GF-D8 (cell line): Measurements from ENCODE around the gene HABP2.

Experiments
- DNase-seq: peaks from one replicate; lab custom pipeline; 2025; lab: John Stamatoyannopoulos, UW

Gene HABP2

DNA sequence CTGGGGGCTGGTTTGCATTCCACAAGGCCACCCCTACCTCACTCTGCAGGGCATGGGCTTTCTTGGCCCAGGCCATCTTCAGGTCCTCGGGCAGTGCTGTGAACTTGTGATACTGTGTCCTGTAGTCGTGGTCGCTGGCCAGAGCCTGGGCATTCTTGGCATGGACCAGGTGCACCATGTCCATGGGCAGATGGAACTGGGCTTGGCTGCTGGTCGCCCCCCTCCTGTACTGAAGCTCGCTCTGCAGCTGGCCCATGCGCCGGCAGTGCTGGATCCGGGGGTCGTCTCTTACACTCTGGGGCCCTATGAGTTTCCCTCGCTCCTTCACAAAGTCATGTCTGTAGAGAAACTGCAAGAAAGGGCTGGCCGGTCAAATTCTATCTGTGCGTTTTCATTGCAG is 51.7 kb downstream of the HABP2 start:
- DNase-seq, result no peak

DNA sequence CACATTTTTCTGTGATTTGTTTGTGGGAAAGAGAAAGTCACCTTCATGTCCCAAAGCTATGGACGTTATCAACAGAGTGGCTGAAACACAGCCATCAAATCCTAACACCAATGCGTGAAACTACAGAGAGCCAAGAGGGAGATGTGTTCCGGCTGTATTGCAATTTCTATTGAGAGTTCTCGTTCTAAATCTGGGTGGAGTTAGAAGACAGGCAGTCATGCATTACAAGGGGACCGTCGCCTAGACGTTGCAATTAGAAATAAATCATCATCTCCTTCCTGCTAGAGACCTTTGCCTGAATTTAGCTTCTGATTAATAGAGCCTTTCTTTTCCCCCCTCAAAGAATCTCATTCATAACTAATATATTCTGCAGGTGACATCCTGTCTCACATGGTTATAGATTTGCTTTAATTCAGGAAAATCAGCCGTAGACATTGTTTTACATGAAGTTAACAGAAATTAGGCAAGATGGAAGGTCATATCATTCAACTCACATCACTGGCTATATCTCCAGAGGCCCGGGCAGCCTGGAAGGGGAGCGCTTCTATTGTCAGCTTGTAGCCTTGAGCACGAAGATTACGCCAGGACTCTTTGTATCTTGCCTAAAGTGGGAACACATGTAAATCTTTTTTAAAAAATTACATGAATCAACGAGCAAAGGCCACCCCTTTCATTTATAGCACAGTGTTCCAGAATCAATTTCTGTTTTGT is 52.6 kb downstream of the HABP2 start:
- no peak for DNase-seq

DNA sequence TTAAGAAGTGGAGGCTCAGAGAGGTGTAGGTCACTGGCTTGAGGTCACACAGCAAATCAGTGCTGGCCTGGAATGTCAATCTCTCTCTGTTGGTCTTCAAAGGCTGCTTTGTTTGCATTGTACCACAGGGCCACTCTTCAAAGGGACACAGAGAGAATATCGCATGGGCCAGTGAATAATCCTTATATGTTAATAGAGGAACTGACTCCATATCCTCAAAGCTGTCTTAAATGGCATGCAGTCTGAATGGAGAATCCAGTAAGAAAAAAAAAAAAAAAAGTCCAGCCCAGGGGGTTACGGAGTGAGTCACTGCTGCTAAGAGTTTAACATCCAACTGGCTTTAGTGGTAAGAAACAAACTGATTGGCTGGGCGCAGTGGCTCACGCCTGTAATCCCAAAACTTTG is 56.9 kb downstream of the HABP2 start:
- no peak for DNase-seq

DNA sequence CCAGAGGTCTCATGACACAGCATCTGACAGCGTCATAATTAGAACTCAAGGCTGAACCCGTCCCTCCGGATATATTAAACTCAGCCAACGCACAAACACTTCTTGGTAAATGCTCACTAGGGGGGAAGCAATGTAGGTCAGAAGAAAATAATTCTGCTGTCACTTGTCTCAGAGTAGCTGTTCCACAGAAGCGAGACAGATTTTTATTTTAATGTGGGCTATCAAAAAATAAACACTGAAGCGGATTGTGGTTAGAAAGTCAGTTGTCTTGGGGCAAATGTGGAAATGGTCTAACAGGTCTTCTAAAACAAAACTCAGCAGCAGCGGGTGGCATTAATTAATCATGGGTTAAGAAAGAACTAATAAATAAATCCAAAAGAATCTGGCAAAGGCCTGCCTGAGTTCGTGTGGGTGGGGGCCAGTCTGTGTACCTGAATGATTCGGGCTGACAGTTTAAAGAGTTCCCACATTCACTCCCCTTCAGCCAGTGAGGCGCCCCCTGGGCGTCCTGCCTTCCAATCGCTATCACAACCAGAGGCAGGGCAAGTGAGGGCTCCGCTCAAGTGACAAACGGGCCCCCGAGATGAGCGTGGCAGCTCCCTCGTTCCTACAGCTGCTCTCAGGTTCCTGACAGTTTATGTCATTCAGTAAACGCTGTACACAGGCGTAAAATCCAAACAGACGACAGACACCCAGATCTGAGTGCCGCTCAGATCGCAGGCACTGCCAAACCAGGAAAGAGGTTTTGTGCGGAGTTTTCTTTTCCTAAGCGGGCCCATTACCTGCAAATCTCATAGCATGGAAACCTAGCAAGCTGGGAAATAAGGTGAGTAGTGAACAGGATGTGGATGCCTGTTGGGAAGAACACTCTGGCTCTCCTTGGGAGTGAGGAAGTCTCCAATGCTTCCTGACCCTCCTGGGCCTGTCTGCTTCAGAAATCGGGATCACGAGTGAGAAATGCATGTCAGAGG is 58.1 kb downstream of the HABP2 start:
- no peak for DNase-seq

- DNase-seq, result no peak
These were observed 59.3 kb downstream of the HABP2 start for GRCh38 chr10:113612154-113612553.

DNA sequence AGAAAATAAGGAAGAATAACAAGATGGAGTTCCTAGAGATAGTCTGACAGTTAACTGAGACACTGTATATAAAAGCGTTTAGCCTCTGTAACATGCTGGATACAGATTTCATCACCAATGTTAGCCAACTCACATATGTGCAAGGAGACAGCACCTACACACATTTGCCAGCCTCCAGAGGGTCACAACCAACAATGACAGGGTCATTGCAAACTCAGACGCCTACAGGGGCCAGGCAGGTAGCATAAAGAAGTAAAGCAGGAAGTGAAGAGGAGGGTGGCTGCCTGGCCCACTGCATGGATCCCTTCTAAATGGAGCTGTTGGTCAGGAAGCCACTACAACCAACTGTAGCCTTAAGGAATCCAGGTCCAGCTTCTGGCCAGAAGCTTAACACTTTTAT is 60.6 kb downstream of the HABP2 start:
- DNase-seq, result no peak

- no peak for DNase-seq
These were observed 61.3 kb downstream of the HABP2 start for GRCh38 chr10:113613977-113614690.

- no peak for DNase-seq
These were observed 63.6 kb downstream of the HABP2 start for GRCh38 chr10:113616244-113617074.

DNA sequence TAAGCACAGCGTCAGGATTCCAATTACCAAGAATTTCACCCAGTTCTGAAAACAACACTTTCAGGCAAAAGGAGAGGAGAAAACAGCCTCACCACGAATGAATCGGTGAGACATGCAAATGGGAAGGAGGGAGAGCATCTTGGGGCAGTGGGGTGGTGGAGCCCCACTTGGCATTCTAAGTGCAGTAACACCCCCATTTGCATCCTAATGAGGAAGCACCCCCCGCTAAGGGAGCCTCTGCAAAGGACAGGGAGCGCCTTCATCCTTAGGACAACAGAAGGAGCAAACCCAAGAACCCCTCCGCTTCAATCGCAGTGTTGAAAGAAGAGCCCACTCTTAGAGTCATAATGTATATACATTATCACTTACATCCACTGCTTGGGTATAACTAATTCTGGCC is 64.2 kb downstream of the HABP2 start:
- DNase-seq, result no peak

DNA sequence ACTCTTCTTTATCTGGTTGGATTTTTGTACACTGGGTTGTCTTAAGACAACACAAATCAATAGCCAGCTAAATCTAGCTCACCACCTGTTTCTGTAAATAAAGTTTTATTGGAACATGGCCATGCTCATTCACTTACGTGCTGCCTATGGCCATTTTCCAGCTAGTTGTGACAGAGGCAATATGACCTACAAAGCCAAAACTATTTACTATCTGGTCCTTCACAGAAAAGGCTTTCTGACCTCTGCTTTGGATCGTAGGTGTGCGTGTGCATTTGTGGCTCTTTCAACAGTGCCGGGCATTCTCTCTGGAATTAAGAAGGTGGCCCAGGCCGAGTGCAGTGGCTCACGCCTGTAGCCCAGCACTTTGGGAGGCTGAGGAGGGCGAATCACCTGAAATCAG is 65.5 kb downstream of the HABP2 start:
- DNase-seq, result no peak

DNA sequence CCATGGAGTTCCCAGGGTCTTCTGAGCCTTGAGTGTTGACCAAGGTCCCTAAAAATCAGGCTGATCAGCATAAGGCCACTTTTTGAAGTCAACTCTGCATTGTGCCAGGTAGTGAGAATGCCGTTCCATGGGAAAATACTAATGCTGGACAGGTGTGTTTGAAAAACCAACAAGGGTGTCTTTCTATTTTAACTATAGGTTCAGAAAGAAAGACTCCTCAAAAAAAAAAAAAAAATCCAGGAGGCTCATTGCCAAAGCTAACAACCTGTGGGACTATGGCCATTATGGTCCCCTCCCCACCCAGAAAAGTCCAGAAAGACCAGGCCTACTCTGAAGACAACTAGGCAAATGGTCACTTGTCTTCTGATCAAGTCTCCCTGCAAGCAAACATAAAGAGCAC is 66.5 kb downstream of the HABP2 start:
- DNase-seq, result no peak

GRCh38 chr10:113620511-113620910 is 67.7 kb downstream of the HABP2 start:
- no peak for DNase-seq

- no peak for DNase-seq
These were observed 68.1 kb downstream of the HABP2 start for GRCh38 chr10:113620936-113621335.

- no peak for DNase-seq
These were observed 68.9 kb downstream of the HABP2 start for GRCh38 chr10:113621799-113622198.

- no peak for DNase-seq
These were observed 70.0 kb downstream of the HABP2 start for GRCh38 chr10:113622831-113623230.

DNA sequence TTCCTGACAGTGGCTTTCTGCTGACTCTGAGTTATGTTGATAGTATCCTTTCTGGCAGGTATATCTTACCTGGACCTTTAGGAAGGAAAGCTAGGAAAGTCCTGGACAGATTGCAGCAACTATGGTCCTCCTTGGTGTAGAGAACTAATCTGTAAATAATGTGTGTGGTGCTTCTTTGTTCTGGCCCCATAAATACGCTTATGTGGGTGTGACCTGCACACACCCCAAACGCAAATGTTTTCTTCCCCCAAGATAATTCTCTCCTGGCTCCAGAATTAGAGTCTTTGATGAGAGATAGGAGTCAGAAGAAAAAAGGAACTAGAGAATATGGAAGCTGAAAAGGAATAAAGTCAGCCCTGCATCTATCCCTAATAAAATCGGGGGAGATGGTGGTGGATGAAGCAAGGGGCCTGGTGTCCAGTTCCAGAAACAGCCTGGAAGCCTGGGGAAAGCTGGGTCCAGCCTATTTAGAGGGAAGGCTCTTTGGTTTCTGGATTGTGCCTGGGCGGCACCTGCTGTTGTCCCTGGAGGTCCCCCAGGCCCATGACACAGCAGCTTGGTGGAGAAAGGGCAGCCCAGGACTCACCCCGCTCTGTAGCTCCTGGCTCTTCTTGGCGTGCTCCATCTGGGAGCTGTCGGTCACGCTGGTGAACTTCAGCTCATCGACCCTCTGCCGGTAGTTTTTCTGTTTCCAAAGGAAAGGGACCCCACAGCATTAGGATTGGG is 72.8 kb downstream of the HABP2 start:
- no peak for DNase-seq

DNA sequence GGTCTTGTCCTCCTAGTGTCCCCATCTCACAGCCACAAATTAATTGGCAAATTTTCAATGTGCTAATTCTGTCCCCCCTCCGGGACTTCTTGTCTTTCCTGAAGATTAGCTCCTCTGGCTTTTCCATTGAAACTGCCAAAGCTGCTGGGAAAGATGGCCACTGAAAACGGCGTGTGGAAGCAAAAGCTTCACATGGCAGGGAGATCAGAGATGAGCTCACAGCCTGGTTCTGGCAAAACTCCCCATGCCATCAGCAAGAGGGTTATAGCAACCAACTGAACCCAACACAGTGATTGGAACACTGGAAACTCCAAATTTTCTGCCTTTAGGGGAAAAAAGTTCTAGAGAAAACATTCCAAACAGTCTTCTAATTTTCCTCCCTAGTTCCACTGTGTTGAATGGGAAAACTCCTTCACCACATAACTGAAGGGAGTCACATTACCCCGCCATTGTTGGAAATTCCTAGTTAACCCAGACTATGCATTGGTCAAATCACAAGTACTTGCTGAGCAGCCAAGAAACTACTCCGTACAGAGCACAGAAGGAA is 74.0 kb downstream of the HABP2 start:
- no peak for DNase-seq

DNA sequence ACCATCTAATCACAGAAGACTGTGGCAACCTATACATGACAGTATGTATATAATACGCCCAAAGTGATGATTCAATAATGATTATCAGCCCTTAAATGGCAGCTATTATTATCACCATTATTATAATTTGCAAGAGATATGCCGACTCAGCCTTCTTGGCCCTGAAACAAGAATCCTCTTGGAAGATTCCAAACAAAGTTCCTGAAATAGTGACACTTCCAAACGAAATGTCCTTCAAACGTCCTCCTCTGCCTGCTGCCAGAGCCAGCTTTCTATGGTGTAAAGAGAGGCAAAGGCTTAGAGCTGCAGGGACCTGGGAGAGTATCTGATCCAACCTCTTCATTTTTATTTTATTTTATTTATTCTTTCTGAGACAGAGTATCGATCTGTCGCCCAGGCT is 75.0 kb downstream of the HABP2 start:
- no peak for DNase-seq

DNA sequence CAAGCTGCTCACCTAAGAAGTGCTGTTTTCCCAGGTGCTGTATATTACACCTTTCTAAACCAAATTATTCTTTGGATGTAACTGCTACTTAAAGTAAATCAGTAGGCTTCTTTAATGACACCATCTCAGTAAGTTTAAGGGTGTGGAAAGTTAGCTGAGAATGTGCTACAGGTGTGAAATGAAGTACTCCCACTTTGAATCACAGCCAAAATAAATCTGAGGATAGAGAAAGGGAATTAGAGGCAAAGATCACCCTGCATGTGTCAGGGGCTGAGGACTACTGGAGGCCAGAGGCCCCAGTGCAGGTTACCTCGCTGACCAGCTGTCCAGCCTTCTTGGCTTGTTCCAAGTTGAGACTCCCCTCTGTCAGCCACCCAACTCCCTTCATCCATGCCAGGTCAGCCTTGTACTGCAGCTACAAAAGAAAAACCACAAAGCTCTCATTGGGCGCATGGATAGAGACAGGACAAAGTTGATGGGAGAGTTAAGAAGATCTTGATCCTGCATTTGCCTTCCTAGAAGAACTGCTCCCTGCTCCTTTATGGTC is 75.8 kb downstream of the HABP2 start:
- DNase-seq, result no peak

- no peak for DNase-seq
These were observed 78.2 kb downstream of the HABP2 start for GRCh38 chr10:113630929-113631533.
